ENCODE results near the gene SLC39A11. TPM values are rescaled to one million over a fixed set of nuclear protein-coding genes. Genes with fewer than 3 reads are reported as not detected.
"Not testable (repeated sequence)": the region's sequence is repeated elsewhere in the genome, so short reads cannot be mapped to it uniquely, and the experiment has no call there.

SLC39A11 gene
- total RNA-seq, 1 donor from 2014 or later, result 13.0 TPM

GRCh38 chr17:72714357-72714966 lies 378.0 kb downstream of the SLC39A11 start:
- no peak overlapping the region for H3K27ac ChIP-seq (ENCODE audit: low read depth, low read length)
- H3K4me1 ChIP-seq (ENCODE audit: control insufficient read depth in 3 of 3, insufficient read depth in 3 of 3, low read length in 3 of 3), result no peaks in the 10 kb centered on the region
- H3K27me3 ChIP-seq (ENCODE audit: control insufficient read depth in 3 of 3, insufficient read depth in 3 of 3, low read length in 3 of 3), result no peaks in the 10 kb centered on the region
- peaks cover 0 to 2% (median 2%) of the 10 kb centered on the region in 3 donors for H3K36me3 ChIP-seq (ENCODE audit: control insufficient read depth in 3 of 3, insufficient read depth in 3 of 3, low read length in 3 of 3)
- no peak overlapping the region for H3K9ac ChIP-seq (ENCODE audit: low read depth in 1 of 3, low read length in 3 of 3)
- H3K9me3 ChIP-seq (ENCODE audit: control insufficient read depth in 3 of 3, low read length in 3 of 3), result peaks cover 0 to 3% (median 0%) of the 10 kb centered on the region in 3 donors
- no peak overlapping the region for H3K4me3 ChIP-seq (ENCODE audit: low read length in 3 of 3)

- Histone ChIP-seq H3K4me1 (ENCODE audit: control insufficient read depth in 3 of 3, insufficient read depth in 3 of 3, low read length in 3 of 3) (no peaks in the 10 kb centered on the region), H3K27me3 (ENCODE audit: control insufficient read depth in 3 of 3, insufficient read depth in 3 of 3, low read length in 3 of 3) (no peaks in the 10 kb centered on the region), H3K4me3 (ENCODE audit: low read length in 3 of 3) (no peak overlapping the region), H3K9ac (ENCODE audit: low read depth in 1 of 3, low read length in 3 of 3) (no peak overlapping the region), H3K36me3 (ENCODE audit: control insufficient read depth in 3 of 3, insufficient read depth in 3 of 3, low read length in 3 of 3) (peaks cover 0 to 2% (median 2%) of the 10 kb centered on the region in 3 donors), H3K27ac (ENCODE audit: low read depth, low read length) (no peak overlapping the region), H3K9me3 (ENCODE audit: control insufficient read depth in 3 of 3, low read length in 3 of 3) (peaks cover 0 to 3% (median 0%) of the 10 kb centered on the region in 3 donors)
Observed at GRCh38 chr17:72713701-72714100, 378.8 kb downstream of the SLC39A11 start.

- Histone ChIP-seq H3K4me1 (ENCODE audit: control insufficient read depth in 3 of 3, insufficient read depth in 3 of 3, low read length in 3 of 3) (no peaks in the 10 kb centered on the region), H3K36me3 (ENCODE audit: control insufficient read depth in 3 of 3, insufficient read depth in 3 of 3, low read length in 3 of 3) (peaks cover 0 to 2% (median 2%) of the 10 kb centered on the region in 3 donors), H3K4me3 (ENCODE audit: low read length in 3 of 3) (no peak overlapping the region), H3K9me3 (ENCODE audit: control insufficient read depth in 3 of 3, low read length in 3 of 3) (peaks cover 0 to 3% (median 0%) of the 10 kb centered on the region in 3 donors), H3K27me3 (ENCODE audit: control insufficient read depth in 3 of 3, insufficient read depth in 3 of 3, low read length in 3 of 3) (no peaks in the 10 kb centered on the region), H3K27ac (ENCODE audit: low read depth, low read length) (no peak overlapping the region), H3K9ac (ENCODE audit: low read depth in 1 of 3, low read length in 3 of 3) (no peak overlapping the region)
Observed at GRCh38 chr17:72711521-72712310, 380.8 kb downstream of the SLC39A11 start.

- no peak overlapping the region for H3K27ac ChIP-seq (ENCODE audit: low read depth, low read length)
- H3K27me3 ChIP-seq (ENCODE audit: control insufficient read depth in 3 of 3, insufficient read depth in 3 of 3, low read length in 3 of 3), result no peaks in the 10 kb centered on the region
- H3K9ac ChIP-seq (ENCODE audit: low read depth in 1 of 3, low read length in 3 of 3), result no peak overlapping the region
- no peaks in the 10 kb centered on the region for H3K4me1 ChIP-seq (ENCODE audit: control insufficient read depth in 3 of 3, insufficient read depth in 3 of 3, low read length in 3 of 3)
- no peak overlapping the region for H3K4me3 ChIP-seq (ENCODE audit: low read length in 3 of 3)
- H3K36me3 ChIP-seq (ENCODE audit: control insufficient read depth in 3 of 3, insufficient read depth in 3 of 3, low read length in 3 of 3), result peaks cover 0 to 2% (median 2%) of the 10 kb centered on the region in 3 donors
- H3K9me3 ChIP-seq (ENCODE audit: control insufficient read depth in 3 of 3, low read length in 3 of 3), result peaks cover 0 to 3% (median 0%) of the 10 kb centered on the region in 3 donors
Observed at GRCh38 chr17:72710834-72711233, 381.7 kb downstream of the SLC39A11 start.

- no peaks in the 10 kb centered on the region for H3K4me1 ChIP-seq (ENCODE audit: control insufficient read depth in 3 of 3, insufficient read depth in 3 of 3, low read length in 3 of 3)
- peaks cover 0 to 3% (median 0%) of the 10 kb centered on the region in 3 donors for H3K9me3 ChIP-seq (ENCODE audit: control insufficient read depth in 3 of 3, low read length in 3 of 3)
- no peak overlapping the region for H3K27ac ChIP-seq (ENCODE audit: low read depth, low read length)
- no peak overlapping the region for H3K4me3 ChIP-seq (ENCODE audit: low read length in 3 of 3)
- peaks cover 0 to 2% (median 2%) of the 10 kb centered on the region in 3 donors for H3K36me3 ChIP-seq (ENCODE audit: control insufficient read depth in 3 of 3, insufficient read depth in 3 of 3, low read length in 3 of 3)
- H3K27me3 ChIP-seq (ENCODE audit: control insufficient read depth in 3 of 3, insufficient read depth in 3 of 3, low read length in 3 of 3), result no peaks in the 10 kb centered on the region
- H3K9ac ChIP-seq (ENCODE audit: low read depth in 1 of 3, low read length in 3 of 3), result no peak overlapping the region
Observed at GRCh38 chr17:72710202-72710601, 382.3 kb downstream of the SLC39A11 start.

GRCh38 chr17:72708682-72709081 lies 383.8 kb downstream of the SLC39A11 start:
- not testable (repeated sequence) for H3K36me3 ChIP-seq (ENCODE audit: control insufficient read depth in 3 of 3, insufficient read depth in 3 of 3, low read length in 3 of 3); H3K9ac ChIP-seq (ENCODE audit: low read depth in 1 of 3, low read length in 3 of 3); H3K27ac ChIP-seq (ENCODE audit: low read depth, low read length); H3K4me1 ChIP-seq (ENCODE audit: control insufficient read depth in 3 of 3, insufficient read depth in 3 of 3, low read length in 3 of 3); H3K4me3 ChIP-seq (ENCODE audit: low read length in 3 of 3); H3K9me3 ChIP-seq (ENCODE audit: control insufficient read depth in 3 of 3, low read length in 3 of 3); H3K27me3 ChIP-seq (ENCODE audit: control insufficient read depth in 3 of 3, insufficient read depth in 3 of 3, low read length in 3 of 3)

- Histone ChIP-seq H3K9me3 (ENCODE audit: control insufficient read depth in 3 of 3, low read length in 3 of 3) (peaks cover 0 to 3% (median 0%) of the 10 kb centered on the region in 3 donors), H3K9ac (ENCODE audit: low read depth in 1 of 3, low read length in 3 of 3) (no peak overlapping the region), H3K4me1 (ENCODE audit: control insufficient read depth in 3 of 3, insufficient read depth in 3 of 3, low read length in 3 of 3) (no peaks in the 10 kb centered on the region), H3K36me3 (ENCODE audit: control insufficient read depth in 3 of 3, insufficient read depth in 3 of 3, low read length in 3 of 3) (peaks cover 0 to 2% (median 0%) of the 10 kb centered on the region in 3 donors), H3K27ac (ENCODE audit: low read depth, low read length) (no peak overlapping the region), H3K27me3 (ENCODE audit: control insufficient read depth in 3 of 3, insufficient read depth in 3 of 3, low read length in 3 of 3) (no peaks in the 10 kb centered on the region), H3K4me3 (ENCODE audit: low read length in 3 of 3) (no peak overlapping the region)
Observed at GRCh38 chr17:72707881-72708280, 384.6 kb downstream of the SLC39A11 start.

- Histone ChIP-seq H3K4me3 (ENCODE audit: low read length in 3 of 3) (no peak overlapping the region), H3K9ac (ENCODE audit: low read depth in 1 of 3, low read length in 3 of 3) (no peak overlapping the region), H3K36me3 (ENCODE audit: control insufficient read depth in 3 of 3, insufficient read depth in 3 of 3, low read length in 3 of 3) (no peaks in the 10 kb centered on the region), H3K9me3 (ENCODE audit: control insufficient read depth in 3 of 3, low read length in 3 of 3) (peaks cover 0 to 3% (median 0%) of the 10 kb centered on the region in 3 donors), H3K27me3 (ENCODE audit: control insufficient read depth in 3 of 3, insufficient read depth in 3 of 3, low read length in 3 of 3) (no peaks in the 10 kb centered on the region), H3K27ac (ENCODE audit: low read depth, low read length) (no peak overlapping the region), H3K4me1 (ENCODE audit: control insufficient read depth in 3 of 3, insufficient read depth in 3 of 3, low read length in 3 of 3) (no peaks in the 10 kb centered on the region)
Observed at GRCh38 chr17:72706396-72706981, 386.0 kb downstream of the SLC39A11 start.

GRCh38 chr17:72705905-72706395 lies 386.5 kb downstream of the SLC39A11 start:
- Histone ChIP-seq H3K4me3 (ENCODE audit: low read length in 3 of 3) (no peak overlapping the region), H3K27ac (ENCODE audit: low read depth, low read length) (no peak overlapping the region), H3K27me3 (ENCODE audit: control insufficient read depth in 3 of 3, insufficient read depth in 3 of 3, low read length in 3 of 3) (no peaks in the 10 kb centered on the region), H3K4me1 (ENCODE audit: control insufficient read depth in 3 of 3, insufficient read depth in 3 of 3, low read length in 3 of 3) (no peaks in the 10 kb centered on the region), H3K9me3 (ENCODE audit: control insufficient read depth in 3 of 3, low read length in 3 of 3) (peaks cover 0 to 3% (median 0%) of the 10 kb centered on the region in 3 donors), H3K9ac (ENCODE audit: low read depth in 1 of 3, low read length in 3 of 3) (no peak overlapping the region), H3K36me3 (ENCODE audit: control insufficient read depth in 3 of 3, insufficient read depth in 3 of 3, low read length in 3 of 3) (no peaks in the 10 kb centered on the region)

- Histone ChIP-seq H3K9ac (ENCODE audit: low read depth in 1 of 3, low read length in 3 of 3) (no peak overlapping the region), H3K9me3 (ENCODE audit: control insufficient read depth in 3 of 3, low read length in 3 of 3) (no peaks in the 10 kb centered on the region), H3K4me3 (ENCODE audit: low read length in 3 of 3) (no peak overlapping the region), H3K27me3 (ENCODE audit: control insufficient read depth in 3 of 3, insufficient read depth in 3 of 3, low read length in 3 of 3) (no peaks in the 10 kb centered on the region), H3K36me3 (ENCODE audit: control insufficient read depth in 3 of 3, insufficient read depth in 3 of 3, low read length in 3 of 3) (no peaks in the 10 kb centered on the region), H3K27ac (ENCODE audit: low read depth, low read length) (no peak overlapping the region), H3K4me1 (ENCODE audit: control insufficient read depth in 3 of 3, insufficient read depth in 3 of 3, low read length in 3 of 3) (no peaks in the 10 kb centered on the region)
Observed at GRCh38 chr17:72702998-72703397, 389.5 kb downstream of the SLC39A11 start.
